ENCODE results near the gene RIMS1. TPM values are rescaled to one million over a fixed set of nuclear protein-coding genes. Genes with fewer than 3 reads are reported as not detected.

Gene RIMS1
- total and polyA plus RNA-seq, 9 of the 15 experiments (the other 6 are each of a cell fraction or from before 2014, with no cell fraction given): not detected

- TF ChIP-seq, protein P1, sequence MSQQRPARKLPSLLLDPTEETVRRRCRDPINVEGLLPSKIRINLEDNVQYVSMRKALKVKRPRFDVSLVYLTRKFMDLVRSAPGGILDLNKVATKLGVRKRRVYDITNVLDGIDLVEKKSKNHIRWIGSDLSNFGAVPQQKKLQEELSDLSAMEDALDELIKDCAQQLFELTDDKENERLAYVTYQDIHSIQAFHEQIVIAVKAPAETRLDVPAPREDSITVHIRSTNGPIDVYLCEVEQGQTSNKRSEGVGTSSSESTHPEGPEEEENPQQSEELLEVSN (IDR thresholded peaks at IDR 0.05; ENCODE audit: borderline replicate concordance in 1 of 2, extremely low read depth in 1 of 2, insufficient read depth in 1 of 2, insufficient read length in 1 of 2, low read depth in 1 of 2, low read length in 1 of 2, poor library complexity in 1 of 2, severe bottlenecking in 1 of 2): no peak
- TF ChIP-seq RAD21 (CRISPR knock-in tag; conservative IDR thresholded peaks at IDR 0.05 in 1 of 2, IDR thresholded peaks at IDR 0.05 in 1 of 2) (no peak), POLR2AphosphoS2 (IDR thresholded peaks at IDR 0.05; ENCODE audit: low read length) (no peak), MXI1 (IDR thresholded peaks at IDR 0.05; ENCODE audit: low read depth, low read length) (no peak), FIP1L1 (IDR thresholded peaks at IDR 0.05; ENCODE audit: low read depth, low read length, poor library complexity, severe bottlenecking) (no peak), CBX8 (IDR thresholded peaks at IDR 0.05; ENCODE audit: borderline replicate concordance, extremely low read depth, low read depth, low read length, poor library complexity, severe bottlenecking) (no peak)
Measured at GRCh38 chr6:72413884-72414283, 527.5 kb downstream of the RIMS1 start (continued).

- H3K4me2 ChIP-seq (ENCODE audit: insufficient read depth, low read length): no peak overlapping the region
- FAIRE-seq: no peak
- no peaks in the 10 kb centered on the region for H3K9me3 ChIP-seq (replicated peaks; ENCODE audit: control insufficient read depth, insufficient read depth, low read depth, low read length)
- no peak overlapping the region for H3K9ac ChIP-seq (ENCODE audit: insufficient read depth in 1 of 2, low read depth in 2 of 2, low read length in 2 of 2)
- in situ Hi-C loops (cut with MboI): loop anchor here (5.0 to 25.0 kb wide), 3 partner anchors 168 to 923 kb away; no protein-coding TSS in a partner anchor
- no peaks in the 10 kb centered on the region for H3K36me3 ChIP-seq (ENCODE audit: control insufficient read depth, insufficient read depth, low read length)
- no peaks in the 10 kb centered on the region for H4K20me1 ChIP-seq (replicated peaks; ENCODE audit: control insufficient read depth, insufficient read depth, low read length)
- no peak for ATAC-seq
- no peaks in the 10 kb centered on the region for H3K27me3 ChIP-seq (ENCODE audit: control insufficient read depth in 2 of 2, insufficient read depth in 2 of 2, low read length in 2 of 2)
- ChIA-PET POLR2A (interaction anchor here (0.6 to 1.6 kb wide), 2 partner anchors 145 to 174 kb away, joined by 3 read pairs; no protein-coding TSS in a partner anchor), CTCF (ENCODE audit: low intra/inter-chr PET ratio) (interaction anchor here (1.4 to 5.2 kb wide), 3 partner anchors 166 to 716 kb away, joined by 3 to 146 read pairs (median 15); no protein-coding TSS in a partner anchor)
- H3K27ac ChIP-seq (ENCODE audit: extremely low read depth, low read depth, low read length): no peak overlapping the region
- intact Hi-C loops (cut with micrococcal nuclease): loop anchor here (5.0 kb wide), 1 partner anchor 768 kb away; no protein-coding TSS in a partner anchor
- H2AFZ ChIP-seq (ENCODE audit: low read depth, low read length): no peak overlapping the region
- BruUV-seq (replicated peaks): no TSS peak
- no peaks in the 10 kb centered on the region for H3K79me2 ChIP-seq (ENCODE audit: control insufficient read depth, insufficient read depth, low read length)
- no peaks in the 10 kb centered on the region for H3K9me1 ChIP-seq (ENCODE audit: control insufficient read depth, insufficient read depth, low read length)
- H3K4me3 ChIP-seq: no peak overlapping the region
- no peak for DNase-seq (ENCODE audit: extremely low read depth in 1 of 4, low spot score in 3 of 4)
- WGBS (ENCODE audit: insufficient coverage, low coverage, missing lambda C conversion rate): 79% methylated on average over 4 of the region's 4 CpGs
- H3K4me1 ChIP-seq (replicated peaks in 1 of 2; ENCODE audit: control insufficient read depth in 2 of 2, insufficient read depth in 2 of 2, low read length in 2 of 2): peaks cover 9 to 17% of the 10 kb centered on the region in 2 experiments; a peak in 4 of 5 replicates
- no peak for TF ChIP-seq SP2 (IDR thresholded peaks at IDR 0.05; ENCODE audit: extremely low read depth, low read depth, low read length, poor library complexity, severe bottlenecking)
- TF ChIP-seq PKNOX1 (IDR thresholded peaks at IDR 0.05): no peak
- no peak for TF ChIP-seq ZNF134 (CRISPR knock-in tag; conservative IDR thresholded peaks at IDR 0.05)
- no peak for TF ChIP-seq RCOR1 (IDR thresholded peaks at IDR 0.05; ENCODE audit: borderline replicate concordance in 1 of 2, low read depth in 2 of 2, low read length in 2 of 2)
- TF ChIP-seq THRAP3 (IDR thresholded peaks at IDR 0.05; ENCODE audit: borderline replicate concordance): no peak
- TF ChIP-seq SNIP1 (IDR thresholded peaks at IDR 0.05; ENCODE audit: low read depth): no peak
- no peak for TF ChIP-seq SRSF9 (IDR thresholded peaks at IDR 0.05; ENCODE audit: borderline replicate concordance, low read depth, low read length)
Measured at GRCh38 chr6:72414657-72415056, 528.3 kb downstream of the RIMS1 start.
